UCSD-AML1 (cell line): ENCODE results near the gene CADPS.
"Not testable (repeated sequence)": the region's sequence is repeated elsewhere in the genome, so short reads cannot be mapped to it uniquely, and the experiment has no call there.

Experiments
- DNase-seq: peaks from one replicate; lab custom pipeline; 2025; ENCODE audit not compliant: unreplicated experiment; lab: John Stamatoyannopoulos, UW

CADPS gene

DNA sequence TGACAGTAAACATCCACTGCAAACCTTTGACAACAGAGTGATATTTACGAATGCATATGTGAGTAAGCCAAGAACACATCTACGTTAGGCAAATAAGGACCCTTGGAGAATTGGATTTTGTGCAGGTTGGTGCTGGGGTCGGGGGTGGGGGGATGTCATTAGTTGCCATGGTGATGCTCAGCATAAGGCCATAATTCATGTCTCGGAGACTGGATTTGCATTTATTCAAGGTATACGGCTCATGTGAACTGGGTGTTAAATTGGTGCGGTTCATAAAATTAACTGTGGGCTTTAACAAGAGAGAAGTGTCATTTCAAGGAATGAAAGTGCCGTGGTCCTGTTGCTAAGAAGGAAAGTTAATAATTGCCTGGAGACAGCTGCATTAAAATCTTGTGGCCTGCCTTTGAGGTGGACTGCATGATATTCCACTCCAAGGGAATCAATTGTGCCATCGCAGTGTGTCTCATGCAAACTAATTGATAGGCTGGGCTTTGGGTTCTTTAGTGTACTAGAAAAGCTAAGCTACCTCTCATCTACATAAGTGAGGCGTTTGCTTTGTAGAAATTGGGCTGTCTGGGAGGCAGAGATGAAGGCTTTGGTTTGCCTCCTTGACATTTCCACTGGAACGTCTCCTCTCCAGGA lies 273.0 kb downstream of the CADPS start:
- DNase-seq, result no peak

DNA sequence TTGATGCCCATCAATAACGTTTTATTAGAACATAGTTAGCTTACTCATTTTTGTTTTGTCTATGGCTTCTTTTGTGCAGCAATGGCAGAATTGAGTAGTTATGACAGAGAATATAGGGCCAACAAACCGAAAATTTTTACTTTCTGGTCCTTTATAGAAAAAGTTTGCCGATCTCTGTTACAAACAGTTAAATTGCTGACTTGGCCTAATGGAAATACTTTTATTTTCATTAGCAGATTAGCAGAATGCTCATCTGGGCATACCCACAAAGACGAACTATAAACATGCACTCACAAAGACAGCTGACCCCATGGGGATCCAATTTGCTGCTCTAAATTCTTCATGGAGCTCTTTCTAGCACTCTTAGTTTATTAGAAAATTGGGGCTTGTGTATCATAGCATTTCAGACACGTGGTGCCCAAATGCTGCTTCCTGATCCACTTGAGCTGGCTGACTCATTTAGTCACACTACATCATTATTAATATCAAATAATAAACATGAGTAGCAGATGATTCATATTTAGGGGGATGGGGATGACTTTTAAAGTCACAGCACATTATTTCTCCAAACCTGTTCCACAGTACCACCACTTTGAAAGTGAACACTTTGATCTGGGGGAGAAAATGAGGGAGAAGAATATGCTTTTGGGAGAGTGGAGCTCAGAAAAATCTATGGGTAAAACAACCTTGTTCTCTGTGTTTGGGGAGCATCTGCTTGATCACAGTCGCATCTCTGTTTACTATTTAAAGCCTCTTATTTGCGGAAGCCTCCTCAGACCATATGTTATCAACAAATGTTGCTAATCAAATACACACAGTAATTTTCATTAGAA lies 273.8 kb downstream of the CADPS start:
- no peak for DNase-seq

DNA sequence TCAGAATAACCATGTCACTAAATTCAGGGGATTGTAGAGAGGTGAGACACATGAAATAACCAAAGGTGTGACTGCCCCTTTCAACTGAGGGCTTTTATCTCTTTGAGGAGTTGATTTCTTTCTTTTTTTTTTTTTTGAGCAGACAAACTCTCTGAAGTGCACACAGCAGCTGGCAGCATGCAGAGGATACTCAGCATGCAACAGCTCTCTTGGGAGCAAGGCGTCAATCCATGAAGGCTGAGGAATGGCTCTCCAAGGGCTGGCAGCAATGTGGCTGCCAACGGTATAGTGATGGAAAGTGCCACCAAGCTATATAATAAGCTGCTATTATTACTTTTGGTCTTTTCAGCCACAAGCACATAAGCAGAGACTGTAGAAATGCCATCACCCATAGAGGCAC lies 275.2 kb downstream of the CADPS start:
- DNase-seq, result no peak

DNA sequence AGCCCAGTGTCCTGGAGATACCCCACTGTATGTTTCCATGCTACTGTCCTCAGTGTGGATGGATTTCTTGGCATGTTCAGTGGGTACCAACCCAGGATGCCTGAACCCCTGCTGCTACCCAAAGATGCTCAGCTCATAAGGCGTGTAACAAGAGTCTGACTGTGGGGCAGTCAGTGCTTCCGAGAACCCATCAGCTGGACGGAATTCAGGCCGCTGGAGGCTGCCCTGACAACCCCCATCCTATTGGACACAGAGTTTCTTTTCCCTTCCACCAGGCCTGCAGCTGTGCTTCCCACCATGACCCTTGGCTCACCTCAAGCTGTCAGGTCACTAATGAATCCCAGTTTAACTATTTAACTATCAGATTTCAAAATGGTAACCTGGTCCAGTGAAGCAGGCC lies 277.7 kb downstream of the CADPS start:
- DNase-seq, result no peak

DNA sequence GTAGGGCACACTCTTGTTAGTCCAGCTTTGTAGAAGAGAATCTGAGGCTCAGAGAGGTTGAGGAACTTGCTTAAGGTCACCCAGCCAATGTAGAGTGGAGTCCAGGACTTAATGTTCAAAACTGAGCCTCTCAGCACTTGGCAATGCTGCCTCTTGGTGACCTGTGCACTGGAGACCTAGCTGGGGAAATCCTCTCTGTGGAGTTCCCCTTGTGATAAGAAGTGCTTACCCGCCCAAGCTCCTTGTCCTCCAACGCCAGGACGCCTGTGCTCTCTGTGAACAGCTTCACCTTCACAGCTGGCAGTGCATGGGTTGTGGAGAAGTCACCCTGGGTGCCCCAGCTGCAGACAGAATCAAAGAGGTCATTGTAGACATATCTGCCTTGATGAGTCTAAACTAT lies 282.8 kb downstream of the CADPS start:
- DNase-seq, result no peak

DNA sequence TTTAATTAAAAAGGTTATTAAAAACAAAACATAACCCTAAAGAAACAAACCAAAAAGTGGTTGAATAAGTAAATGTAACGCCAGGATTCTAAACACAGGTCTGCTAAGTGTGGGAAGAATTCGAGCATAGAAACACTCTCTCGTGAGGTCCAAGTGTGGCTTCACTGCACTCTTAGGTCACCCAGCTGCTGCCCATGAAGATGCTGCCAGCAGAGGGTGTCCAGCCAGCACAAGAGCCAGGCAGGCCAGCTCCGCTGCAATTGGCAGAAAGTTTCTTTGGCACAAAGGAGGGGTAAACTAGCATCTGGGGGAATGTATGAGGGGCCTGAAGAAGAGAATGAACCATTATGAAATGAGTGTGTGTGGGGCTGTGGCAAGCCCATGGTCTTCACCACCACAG lies 286.1 kb downstream of the CADPS start:
- no peak for DNase-seq

DNA sequence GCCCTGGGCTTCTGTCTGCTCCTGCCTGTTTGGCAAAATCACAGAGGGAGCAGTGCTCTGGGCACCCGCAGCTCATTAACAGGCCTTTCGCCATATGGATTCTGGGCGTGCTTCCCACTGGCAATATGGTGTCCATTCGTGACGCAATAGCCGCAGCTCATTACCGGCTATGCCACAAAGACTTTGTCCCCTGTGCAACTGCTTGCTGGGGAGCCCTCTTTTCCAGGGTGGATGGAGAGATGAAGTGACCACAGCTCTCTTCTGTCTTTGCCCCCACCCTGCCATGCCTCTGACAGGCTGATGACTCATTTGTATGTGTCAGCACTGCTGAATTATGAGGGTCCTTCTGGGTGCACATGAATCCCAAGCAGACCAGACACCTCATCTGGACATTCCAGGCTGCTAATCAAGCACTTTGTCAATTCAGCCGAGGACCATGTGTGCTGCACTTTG lies 287.6 kb downstream of the CADPS start:
- no peak for DNase-seq

DNA sequence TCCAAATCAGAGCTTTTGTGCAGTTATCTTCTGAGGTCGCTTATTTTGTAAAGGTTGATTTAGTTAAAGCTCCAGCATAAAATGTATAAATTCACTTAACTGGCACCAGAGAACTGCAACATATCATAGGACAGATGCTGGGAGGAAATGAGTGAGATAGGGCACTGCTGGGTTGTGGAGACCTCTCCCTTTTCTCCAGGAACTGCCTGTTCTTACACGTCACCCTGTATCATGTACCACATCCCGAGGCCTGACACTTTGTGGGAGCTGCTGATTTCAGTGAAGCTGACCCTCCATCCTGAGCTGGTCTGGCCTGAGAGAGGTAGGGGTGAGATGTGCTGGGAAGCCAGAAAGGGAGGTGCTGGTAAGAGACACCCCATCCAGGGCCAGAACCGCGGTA lies 288.0 kb downstream of the CADPS start:
- DNase-seq, result no peak

DNA sequence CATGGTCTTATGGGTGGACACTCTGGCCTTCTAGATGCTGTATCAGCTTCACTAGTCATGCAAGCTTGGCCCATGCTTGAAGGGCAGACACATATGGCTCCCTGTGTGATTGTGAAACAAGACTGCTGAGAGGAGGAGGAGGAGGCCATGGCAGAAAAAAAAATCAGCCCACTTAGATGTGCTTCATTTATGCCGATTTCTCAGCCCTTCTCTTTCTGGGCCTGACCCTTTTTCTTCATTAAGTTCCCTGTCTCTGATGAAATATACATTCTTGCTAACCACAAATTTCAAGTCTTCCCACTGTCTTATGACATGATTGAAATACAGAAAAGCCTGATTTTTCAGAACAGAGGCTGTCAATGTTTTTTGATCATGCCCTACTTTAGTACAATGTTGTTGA lies 288.9 kb downstream of the CADPS start:
- DNase-seq, result no peak

DNA sequence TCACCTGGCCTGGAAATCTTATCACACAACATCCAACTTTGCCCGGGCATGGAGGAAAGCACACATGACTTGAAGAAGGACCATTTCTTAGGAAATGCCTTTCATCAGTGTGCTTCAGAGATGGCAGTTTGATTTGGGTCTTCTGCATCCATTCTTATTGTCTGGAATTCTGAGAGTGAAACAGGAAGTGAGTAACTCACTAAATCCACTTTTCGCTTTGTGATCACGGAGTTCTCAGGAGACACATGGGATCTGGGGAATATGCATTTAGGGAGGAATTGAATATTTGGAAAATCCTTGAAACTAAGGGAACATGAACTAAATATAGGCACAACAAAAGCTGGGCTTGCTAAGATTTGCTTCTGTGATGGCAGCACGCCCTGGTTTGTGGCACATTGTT lies 289.4 kb downstream of the CADPS start:
- no peak for DNase-seq

DNA sequence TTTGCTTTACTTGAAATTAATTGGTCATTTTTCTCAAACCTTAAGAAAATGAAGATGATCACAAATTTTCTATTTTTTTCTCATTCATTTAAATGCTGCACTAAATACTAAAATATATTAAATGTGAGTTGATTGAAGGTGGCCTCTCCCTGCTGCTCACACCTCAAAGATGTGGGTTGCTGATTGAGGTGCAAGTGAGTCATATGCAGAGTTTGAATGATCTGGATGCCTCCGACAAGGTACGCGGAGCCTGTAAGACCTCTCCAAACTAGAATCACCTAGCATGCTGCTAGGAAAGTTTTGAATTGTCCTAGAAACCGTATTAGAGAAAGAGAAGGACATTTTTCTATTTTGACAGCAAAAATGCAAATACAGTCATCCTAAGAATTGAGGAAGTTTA lies 290.6 kb downstream of the CADPS start:
- DNase-seq, result no peak

DNA sequence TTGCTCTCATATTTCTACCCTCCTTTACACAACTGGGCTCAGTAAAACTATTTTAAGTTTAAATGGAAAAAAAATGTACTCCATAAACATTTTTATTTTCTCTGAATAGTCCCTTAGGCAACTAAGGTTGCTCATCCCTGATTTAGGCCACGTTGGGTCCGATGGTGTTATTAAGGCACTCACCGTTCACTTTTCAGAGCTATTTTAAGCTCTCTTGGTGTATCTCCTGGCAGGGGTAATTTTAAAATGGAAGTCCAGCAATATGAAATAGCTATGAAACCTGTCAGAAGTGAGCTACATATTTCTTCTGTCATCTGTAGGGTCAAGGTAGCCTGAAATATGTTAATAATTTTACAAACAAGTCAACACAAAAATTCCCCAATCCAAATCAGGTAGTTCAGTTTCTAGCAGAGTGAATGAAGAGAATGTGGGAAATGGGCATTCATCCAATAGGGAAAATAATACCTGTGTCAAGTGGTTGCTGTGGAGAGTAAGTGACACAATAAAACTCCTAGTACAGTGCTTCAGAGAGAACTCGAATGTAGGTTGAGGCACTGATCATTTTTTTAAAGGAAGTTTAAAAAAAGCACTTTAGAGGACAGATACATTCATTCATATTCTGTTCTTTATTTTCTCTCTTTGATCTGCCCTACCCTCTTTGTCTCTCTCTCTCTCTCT lies 292.6 kb downstream of the CADPS start:
- no peak for DNase-seq

DNA sequence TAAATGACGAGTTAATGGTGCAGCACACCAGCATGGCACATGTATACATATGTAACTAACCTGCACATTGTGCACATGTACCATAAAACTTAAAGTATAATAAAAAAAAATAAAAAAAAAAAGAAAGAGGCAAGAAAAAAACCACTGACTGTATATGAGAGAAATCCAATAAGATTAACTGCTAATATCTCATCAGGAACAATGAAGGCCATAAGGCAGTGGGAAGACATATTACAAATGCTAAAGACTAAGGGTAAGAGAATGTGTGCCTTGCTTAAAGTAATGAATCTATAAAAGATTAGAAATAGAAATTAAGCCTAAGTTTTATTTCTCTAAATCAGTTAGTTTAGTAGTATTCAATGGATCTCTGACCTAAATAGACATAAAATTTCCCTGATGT lies 294.7 kb downstream of the CADPS start:
- DNase-seq, result not testable (repeated sequence)

DNA sequence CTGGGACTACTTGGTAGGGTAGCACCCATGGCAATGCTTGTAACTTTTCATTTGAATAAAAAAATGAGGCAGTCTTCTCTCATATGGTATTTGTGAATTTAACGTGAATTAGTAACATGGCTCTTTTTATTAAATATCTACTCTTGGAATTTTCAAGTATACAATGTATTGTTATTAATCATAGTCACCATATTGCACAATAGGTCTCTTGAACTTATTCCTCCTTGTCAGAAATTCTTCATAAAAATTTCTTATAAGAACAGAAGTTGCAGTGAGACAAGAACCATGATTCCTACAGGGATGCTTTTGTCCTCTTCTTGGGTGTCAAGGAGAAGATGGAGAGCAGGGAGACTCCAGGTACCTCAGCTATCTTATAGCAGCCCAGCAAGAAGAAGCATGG lies 298.1 kb downstream of the CADPS start:
- DNase-seq, result no peak

DNA sequence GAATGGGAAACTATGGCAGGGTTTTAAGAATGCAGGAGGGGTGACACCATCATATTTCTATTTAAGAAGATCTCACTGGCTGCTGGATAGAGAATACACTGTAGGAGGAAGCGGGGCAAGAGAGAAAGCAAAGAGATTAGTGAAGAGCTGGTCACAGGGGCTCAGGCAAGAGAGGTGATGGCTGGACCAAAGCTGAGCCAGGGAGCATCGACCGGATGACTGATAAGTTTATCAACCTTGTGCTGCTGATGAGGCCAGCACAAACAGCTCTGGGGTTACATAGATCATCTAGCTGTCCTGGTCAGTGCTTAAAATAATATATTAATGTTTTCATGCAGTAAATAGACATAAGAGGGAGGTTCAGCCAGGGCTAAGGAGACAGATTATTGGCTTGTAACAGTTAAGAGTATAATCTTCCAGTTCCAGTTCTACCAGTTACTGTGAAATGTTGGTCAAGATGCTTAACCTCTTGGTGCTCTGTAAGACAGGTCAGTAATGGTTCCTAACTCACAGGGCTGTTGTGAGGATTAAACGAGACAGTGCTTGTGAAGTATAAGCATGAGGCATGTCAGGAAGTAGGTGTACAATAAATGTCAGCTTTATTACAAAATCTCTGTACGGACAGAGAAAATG lies 300.8 kb downstream of the CADPS start:
- DNase-seq, result no peak

DNA sequence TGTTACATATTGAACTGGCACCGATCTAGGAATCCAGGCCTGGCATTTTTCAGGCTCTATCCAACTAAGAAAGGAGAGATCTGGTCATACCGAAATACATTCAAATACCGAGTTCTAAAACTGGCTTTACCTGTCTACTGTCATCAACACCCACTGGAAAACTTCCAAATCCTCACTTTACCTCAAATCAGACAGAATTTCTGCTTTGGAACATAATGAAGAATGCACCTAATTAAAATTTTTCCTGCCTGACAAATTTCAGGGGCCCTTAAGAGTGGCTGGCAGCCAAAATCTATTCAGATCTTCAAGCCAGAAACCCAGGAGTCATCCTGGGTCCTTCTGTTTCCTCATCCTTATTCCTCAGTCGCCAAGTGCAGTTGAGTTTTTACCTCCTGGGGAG lies 303.3 kb downstream of the CADPS start:
- DNase-seq, result no peak

DNA sequence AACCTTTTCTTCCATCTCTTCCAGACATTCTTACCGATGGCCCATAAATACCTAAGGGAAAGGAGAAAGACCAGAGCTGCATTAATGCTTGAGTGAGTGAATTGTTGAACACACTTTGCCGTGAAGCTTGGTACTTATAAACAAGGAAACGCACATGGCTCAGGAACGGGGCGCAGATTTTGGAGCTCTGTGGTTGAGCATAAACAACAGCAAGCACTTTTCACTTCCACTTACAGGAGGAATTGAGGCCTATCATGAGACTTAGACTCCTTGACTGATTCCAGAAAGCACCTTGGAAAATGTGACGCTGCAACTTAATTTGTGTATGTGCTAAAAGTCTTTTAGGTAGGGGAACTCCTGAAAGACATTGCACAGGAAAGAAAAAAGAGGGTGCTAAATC lies 304.3 kb downstream of the CADPS start:
- no peak for DNase-seq

DNA sequence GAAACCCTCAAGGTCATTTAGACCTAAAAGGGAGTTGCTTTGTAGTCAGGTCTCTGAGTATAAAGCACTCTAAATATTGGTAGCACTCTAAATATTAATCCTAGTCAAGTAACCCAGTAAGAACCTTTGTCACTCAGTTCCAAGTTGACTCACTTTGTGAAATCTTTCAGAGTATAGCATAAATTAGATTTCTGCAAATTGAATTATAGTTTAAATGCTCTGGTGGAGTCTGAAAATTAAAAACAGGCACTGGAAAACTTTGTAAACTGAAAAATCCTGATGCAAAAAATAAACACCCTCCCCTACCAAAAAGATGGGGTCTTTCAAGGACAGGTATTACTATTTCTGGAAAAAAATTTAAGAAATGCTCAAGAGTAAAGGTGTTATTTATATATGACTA lies 305.6 kb downstream of the CADPS start:
- no peak for DNase-seq

DNA sequence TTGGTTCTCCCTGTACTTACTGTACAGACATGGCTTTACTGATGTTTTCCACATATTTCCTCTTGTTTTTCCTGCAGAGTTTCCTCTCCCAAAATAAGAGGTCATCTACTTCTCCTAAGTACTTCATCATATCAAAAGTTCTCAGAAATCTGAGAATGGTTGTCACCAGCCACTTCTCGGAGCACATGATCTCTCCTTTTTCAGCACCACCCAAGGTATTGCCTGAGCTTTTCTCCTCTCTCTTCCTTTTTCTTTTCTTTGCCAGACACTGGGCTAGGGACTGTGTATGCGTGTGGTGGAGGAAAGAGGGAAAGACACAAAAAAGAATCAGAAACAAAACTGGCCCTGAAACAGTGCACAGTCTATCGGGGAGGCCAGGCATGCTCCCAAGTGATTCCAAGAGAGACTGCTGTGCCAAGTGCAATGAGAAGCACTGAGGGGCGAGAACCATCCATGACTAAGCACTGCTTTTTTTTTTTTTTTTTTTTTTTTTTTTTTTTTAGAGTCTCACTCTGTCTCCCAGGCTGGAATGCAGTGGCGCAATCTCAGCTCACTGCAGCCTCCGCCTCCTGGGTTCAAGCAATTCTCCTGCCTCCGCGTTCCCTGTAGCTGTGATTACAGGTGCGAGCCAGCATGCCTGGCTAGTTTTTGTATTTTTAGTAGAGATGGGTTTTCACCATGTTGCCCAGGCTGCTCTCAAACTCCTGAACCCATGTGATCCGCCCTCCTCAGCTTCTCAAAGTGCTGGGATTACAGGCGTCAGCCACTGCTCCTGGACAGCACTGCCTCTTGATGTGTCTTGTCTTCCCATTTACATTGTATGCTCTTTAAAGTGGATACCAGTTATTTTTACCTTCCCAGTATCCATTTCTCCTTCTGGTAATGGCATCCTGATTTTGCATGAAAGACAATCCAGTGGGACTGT lies 307.9 kb downstream of the CADPS start:
- DNase-seq, result no peak

DNA sequence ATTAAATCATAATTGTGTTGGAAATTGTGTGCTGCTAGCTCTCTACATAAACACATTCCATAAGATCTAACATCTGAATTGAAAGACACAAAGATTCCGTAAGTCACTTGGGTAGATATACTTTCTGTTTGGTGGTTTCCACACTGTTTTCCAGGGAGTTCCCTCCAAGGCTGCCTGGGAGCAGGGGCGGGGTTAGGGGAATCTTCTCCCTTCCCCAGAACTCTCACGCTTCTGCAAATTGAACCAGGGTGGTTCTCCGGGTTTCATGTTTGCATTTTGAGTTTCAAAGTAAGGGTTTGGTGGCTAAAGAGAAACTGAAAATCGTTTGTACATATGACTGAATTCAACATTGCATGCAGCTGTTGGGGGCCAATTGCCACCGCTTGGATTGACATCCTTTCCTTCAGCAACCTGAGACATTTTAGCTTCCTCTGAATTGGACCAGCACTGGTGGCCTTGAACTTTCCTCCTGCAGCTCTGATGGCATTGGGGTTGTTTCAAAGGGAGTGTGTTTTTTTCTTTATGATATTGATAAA lies 309.1 kb downstream of the CADPS start:
- no peak for DNase-seq
